DOHH2 (cell line): ENCODE results near the gene CREBBP.

Source experiments
- H3F3A ChIP-seq: fragments of 200-600 bp; sonication (generic), shearing (Covaris generic); 2 replicates; pipeline ENCODE4 v1.6.0; 2016; ENCODE audit warnings: antibody characterized with exemption, mild to moderate bottlenecking; ENCODE audit not compliant: control insufficient read depth, insufficient read depth
- H3K27ac ChIP-seq: fragments of 200-600 bp; sonication (generic); 2 replicates; pipeline ENCODE4 v1.5.1; 2014; ENCODE audit warnings: low read depth, mild to moderate bottlenecking, low read length, moderate library complexity
- H3K27me3 ChIP-seq: fragments of 200-600 bp; sonication (generic); 2 replicates; pipeline ENCODE4 v1.6.1; 2014; ENCODE audit warnings: mild to moderate bottlenecking, low read length, mixed read lengths; ENCODE audit not compliant: control insufficient read depth
- H3K36me3 ChIP-seq: fragments of 200-600 bp; sonication (generic); 2 replicates; pipeline ENCODE4 v1.6.1; 2014; ENCODE audit warnings: mild to moderate bottlenecking, low read length, moderate library complexity, mixed read lengths; ENCODE audit not compliant: control insufficient read depth
- H3K4me1 ChIP-seq: fragments of 200-600 bp; sonication (generic); 2 replicates; pipeline ENCODE4 v1.6.1; 2014; ENCODE audit warnings: mild to moderate bottlenecking, low read length, mixed read lengths; ENCODE audit not compliant: control insufficient read depth
- H3K4me2 ChIP-seq: fragments of 200-600 bp; sonication (generic); 2 replicates; pipeline ENCODE4 v1.6.0; 2014; ENCODE audit warnings: mild to moderate bottlenecking, low read length, moderate library complexity
- H3K4me3 ChIP-seq: fragments of 200-600 bp; sonication (generic); 2 replicates; pipeline ENCODE4 v1.5.1; 2014; ENCODE audit warnings: mild to moderate bottlenecking, low read length, mixed read lengths
- H3K79me2 ChIP-seq: fragments of 200-600 bp; sonication (generic); 2 replicates; pipeline ENCODE4 v1.6.1; 2014; ENCODE audit warnings: mild to moderate bottlenecking, low read length, mixed read lengths; ENCODE audit not compliant: control insufficient read depth
- H3K9me2 ChIP-seq: fragments of 200-600 bp; sonication (generic); replicated peaks from 2 replicates; pipeline ENCODE4 v1.6.1; 2014; ENCODE audit warnings: mild to moderate bottlenecking, low read length, mixed read lengths; ENCODE audit not compliant: control insufficient read depth
- H3K9me3 ChIP-seq: fragments of 200-600 bp; sonication (generic); 2 replicates; pipeline ENCODE4 v1.6.1; 2014; ENCODE audit warnings: antibody characterized with exemption, low read length, mixed read lengths; ENCODE audit not compliant: control insufficient read depth, insufficient read depth
- H4K20me1 ChIP-seq: fragments of 200-600 bp; sonication (generic); 2 replicates; pipeline ENCODE4 v1.6.0; 2014; ENCODE audit warnings: low read depth, mild to moderate bottlenecking, antibody characterized with exemption, low read length, moderate library complexity; ENCODE audit not compliant: control insufficient read depth, insufficient read depth
- EZH2phosphoT487 ChIP-seq: fragments of 200-600 bp; sonication (generic); IDR thresholded peaks from 2 replicates; pipeline ENCODE4 v1.6.1; 2017; ENCODE audit warnings: borderline replicate concordance, mild to moderate bottlenecking, antibody characterized with exemption, low read length, moderate library complexity, mixed read lengths
- TF ChIP-seq, protein P1 (sequence below): fragments of 200-600 bp; sonication (generic); IDR thresholded peaks from one replicate; pipeline ENCODE4 v1.5.1; 2014; ENCODE audit warnings: antibody characterized with exemption, mild to moderate bottlenecking, low read depth, low read length; ENCODE audit not compliant: poor library complexity, severe bottlenecking

Gene CREBBP

GRCh38 chr16:3797904-3798811 is 82.4 kb downstream of the CREBBP start:
- Histone ChIP-seq H3K36me3 (peaks cover 6% of the 10 kb centered on the region; the same call in 1 of the 2 replicates), H3K4me3 (no peak overlapping the region), H3K4me1 (peaks cover 10% of the 10 kb centered on the region), H3K9me3 (no peaks in the 10 kb centered on the region), H3K4me2 (no peak overlapping the region), H3K79me2 (peaks cover 93% of the 10 kb centered on the region), H4K20me1 (peaks cover 30% of the 10 kb centered on the region; the same call in 1 of the 2 replicates), H3K9me2 (no peaks in the 10 kb centered on the region), H3K27ac (no peak overlapping the region), H3K27me3 (no peaks in the 10 kb centered on the region), H3F3A (0 out of 2 replicates have a peak, but pooled peaks cover 6% of the 10 kb centered on the region)
- TF ChIP-seq EZH2phosphoT487: no peak
- TF ChIP-seq, protein P1, sequence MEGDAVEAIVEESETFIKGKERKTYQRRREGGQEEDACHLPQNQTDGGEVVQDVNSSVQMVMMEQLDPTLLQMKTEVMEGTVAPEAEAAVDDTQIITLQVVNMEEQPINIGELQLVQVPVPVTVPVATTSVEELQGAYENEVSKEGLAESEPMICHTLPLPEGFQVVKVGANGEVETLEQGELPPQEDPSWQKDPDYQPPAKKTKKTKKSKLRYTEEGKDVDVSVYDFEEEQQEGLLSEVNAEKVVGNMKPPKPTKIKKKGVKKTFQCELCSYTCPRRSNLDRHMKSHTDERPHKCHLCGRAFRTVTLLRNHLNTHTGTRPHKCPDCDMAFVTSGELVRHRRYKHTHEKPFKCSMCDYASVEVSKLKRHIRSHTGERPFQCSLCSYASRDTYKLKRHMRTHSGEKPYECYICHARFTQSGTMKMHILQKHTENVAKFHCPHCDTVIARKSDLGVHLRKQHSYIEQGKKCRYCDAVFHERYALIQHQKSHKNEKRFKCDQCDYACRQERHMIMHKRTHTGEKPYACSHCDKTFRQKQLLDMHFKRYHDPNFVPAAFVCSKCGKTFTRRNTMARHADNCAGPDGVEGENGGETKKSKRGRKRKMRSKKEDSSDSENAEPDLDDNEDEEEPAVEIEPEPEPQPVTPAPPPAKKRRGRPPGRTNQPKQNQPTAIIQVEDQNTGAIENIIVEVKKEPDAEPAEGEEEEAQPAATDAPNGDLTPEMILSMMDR: no peak

- Histone ChIP-seq H3F3A (0 out of 2 replicates have a peak, but pooled peaks cover 6% of the 10 kb centered on the region), H3K9me2 (no peaks in the 10 kb centered on the region), H4K20me1 (peaks cover 30% of the 10 kb centered on the region; the same call in 1 of the 2 replicates), H3K4me2 (no peak overlapping the region), H3K27ac (no peak overlapping the region), H3K36me3 (peaks cover 13% of the 10 kb centered on the region), H3K4me3 (no peak overlapping the region), H3K9me3 (no peaks in the 10 kb centered on the region), H3K4me1 (peaks cover 10% of the 10 kb centered on the region), H3K79me2 (peaks cover 90% of the 10 kb centered on the region), H3K27me3 (no peaks in the 10 kb centered on the region)
- TF ChIP-seq, protein P1: no peak
- no peak for TF ChIP-seq EZH2phosphoT487
Measured at GRCh38 chr16:3797473-3797872, 83.0 kb downstream of the CREBBP start.

- Histone ChIP-seq H3K27ac (no peak overlapping the region), H3K79me2 (peaks cover 61% of the 10 kb centered on the region), H3K36me3 (peaks cover 45% of the 10 kb centered on the region), H3K4me2 (no peak overlapping the region), H3K9me2 (no peaks in the 10 kb centered on the region), H4K20me1 (peaks cover 8% of the 10 kb centered on the region; the same call in 1 of the 2 replicates), H3K27me3 (no peaks in the 10 kb centered on the region), H3K9me3 (no peaks in the 10 kb centered on the region), H3F3A (no peaks in the 10 kb centered on the region), H3K4me1 (no peaks in the 10 kb centered on the region; the same call in 1 of the 2 replicates), H3K4me3 (no peak overlapping the region)
- TF ChIP-seq, protein P1: no peak
- TF ChIP-seq EZH2phosphoT487: no peak
Measured at GRCh38 chr16:3793161-3793576, 87.3 kb downstream of the CREBBP start.
